GM13977 (cell line): ENCODE measurements around the gene NARF.

Experiments used
- DNase-seq: peaks from one replicate; pipeline ENCODE4 v3.0.0; 2012; ENCODE audit warnings: low spot score
- in situ Hi-C: fragments of 300-500 bp; cut with MboI; formaldehyde crosslinking; loops from one replicate; pipeline ENCODE4 v1.12.0; 2022; ENCODE audit warnings: low sequenced_read_pairs, low pct_unique_long_range_greater_than_20kb, mixed read lengths, inconsistent platforms; ENCODE audit not compliant: unreplicated experiment
- TF ChIP-seq, protein P1 (sequence below): IDR thresholded peaks from 2 replicates; pipeline ENCODE4 v1.5.1; 2012; ENCODE audit warnings: mild to moderate bottlenecking, control low read depth; ENCODE audit not compliant: insufficient read depth; ENCODE audit errors: extremely low read depth, missing control alignments

NARF gene

DNA sequence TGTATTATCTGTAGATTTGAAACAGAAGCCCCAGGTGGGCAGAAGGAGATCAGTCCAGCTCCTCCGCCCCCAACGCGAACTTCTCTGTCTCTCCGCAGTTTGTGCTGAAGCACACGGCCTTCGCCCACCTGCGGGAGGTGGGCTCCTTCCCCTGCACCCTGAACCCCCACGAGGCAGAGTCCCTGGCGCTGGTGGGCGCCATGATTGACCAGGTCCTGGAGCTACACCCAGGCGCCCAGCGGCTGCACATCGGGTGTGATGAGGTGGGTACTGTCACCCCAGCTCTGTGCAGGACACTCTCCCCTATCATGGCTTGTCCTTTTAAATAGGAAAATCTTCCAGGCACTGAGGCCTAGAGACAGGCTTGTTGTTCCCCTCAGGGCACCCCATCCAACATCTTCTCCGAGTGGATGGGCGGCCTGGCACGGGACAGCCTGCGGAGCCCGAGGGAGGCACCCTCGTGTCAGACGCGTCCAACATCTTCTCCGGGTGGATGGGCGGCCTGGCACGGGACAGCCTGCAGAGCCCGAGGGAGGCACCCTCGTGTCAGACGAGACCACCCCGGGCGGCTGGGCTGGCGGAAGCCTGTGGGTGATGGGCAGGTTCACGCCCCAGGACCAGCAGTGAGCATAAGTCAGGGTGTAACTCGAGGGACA lies 24.9 kb upstream of the NARF start:
- no peak for DNase-seq
- TF ChIP-seq, protein P1, sequence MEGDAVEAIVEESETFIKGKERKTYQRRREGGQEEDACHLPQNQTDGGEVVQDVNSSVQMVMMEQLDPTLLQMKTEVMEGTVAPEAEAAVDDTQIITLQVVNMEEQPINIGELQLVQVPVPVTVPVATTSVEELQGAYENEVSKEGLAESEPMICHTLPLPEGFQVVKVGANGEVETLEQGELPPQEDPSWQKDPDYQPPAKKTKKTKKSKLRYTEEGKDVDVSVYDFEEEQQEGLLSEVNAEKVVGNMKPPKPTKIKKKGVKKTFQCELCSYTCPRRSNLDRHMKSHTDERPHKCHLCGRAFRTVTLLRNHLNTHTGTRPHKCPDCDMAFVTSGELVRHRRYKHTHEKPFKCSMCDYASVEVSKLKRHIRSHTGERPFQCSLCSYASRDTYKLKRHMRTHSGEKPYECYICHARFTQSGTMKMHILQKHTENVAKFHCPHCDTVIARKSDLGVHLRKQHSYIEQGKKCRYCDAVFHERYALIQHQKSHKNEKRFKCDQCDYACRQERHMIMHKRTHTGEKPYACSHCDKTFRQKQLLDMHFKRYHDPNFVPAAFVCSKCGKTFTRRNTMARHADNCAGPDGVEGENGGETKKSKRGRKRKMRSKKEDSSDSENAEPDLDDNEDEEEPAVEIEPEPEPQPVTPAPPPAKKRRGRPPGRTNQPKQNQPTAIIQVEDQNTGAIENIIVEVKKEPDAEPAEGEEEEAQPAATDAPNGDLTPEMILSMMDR: no peak
- in situ Hi-C loops: no loop called here

DNA sequence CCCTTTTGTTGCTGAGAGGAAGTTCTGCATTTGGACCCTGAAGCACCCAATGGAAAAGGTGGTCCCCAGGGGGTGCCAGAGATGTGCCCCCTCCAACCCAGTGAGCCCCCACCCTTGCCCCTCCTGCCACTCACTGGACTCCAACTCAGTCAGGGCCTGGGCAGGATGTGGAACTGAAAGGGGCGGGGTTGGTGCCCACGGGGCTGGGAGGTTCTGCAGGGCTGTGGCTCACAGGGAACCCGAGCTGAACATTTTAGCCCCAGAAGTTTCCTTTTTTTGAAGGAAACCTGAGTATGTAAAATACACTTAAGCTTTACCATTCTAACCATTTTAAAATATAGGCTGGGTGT lies 24.4 kb upstream of the NARF start:
- in situ Hi-C loops: no loop called here
- DNase-seq: no peak
- TF ChIP-seq, protein P1: no peak

DNA sequence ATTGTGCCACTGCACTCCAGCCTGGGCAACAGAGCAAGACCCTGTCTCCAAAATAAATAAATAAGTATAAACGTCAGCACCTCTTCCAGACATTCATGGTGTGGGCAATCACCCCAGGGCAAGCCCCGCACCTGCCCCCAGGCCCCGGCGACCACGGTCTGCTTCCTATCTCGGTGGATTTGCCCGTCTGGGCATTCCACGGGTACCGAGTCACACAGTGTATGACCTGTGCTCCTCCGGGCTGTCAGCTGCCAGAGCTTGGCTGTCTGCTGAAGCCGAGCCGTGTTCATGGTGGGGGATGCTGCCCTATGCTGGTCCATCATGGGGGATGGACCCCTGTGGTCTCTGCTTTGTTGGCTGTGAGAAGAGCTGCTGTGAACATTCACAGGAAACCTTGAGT lies 23.4 kb upstream of the NARF start:
- TF ChIP-seq, protein P1: no peak
- in situ Hi-C loops: no loop called here
- no peak for DNase-seq

DNA sequence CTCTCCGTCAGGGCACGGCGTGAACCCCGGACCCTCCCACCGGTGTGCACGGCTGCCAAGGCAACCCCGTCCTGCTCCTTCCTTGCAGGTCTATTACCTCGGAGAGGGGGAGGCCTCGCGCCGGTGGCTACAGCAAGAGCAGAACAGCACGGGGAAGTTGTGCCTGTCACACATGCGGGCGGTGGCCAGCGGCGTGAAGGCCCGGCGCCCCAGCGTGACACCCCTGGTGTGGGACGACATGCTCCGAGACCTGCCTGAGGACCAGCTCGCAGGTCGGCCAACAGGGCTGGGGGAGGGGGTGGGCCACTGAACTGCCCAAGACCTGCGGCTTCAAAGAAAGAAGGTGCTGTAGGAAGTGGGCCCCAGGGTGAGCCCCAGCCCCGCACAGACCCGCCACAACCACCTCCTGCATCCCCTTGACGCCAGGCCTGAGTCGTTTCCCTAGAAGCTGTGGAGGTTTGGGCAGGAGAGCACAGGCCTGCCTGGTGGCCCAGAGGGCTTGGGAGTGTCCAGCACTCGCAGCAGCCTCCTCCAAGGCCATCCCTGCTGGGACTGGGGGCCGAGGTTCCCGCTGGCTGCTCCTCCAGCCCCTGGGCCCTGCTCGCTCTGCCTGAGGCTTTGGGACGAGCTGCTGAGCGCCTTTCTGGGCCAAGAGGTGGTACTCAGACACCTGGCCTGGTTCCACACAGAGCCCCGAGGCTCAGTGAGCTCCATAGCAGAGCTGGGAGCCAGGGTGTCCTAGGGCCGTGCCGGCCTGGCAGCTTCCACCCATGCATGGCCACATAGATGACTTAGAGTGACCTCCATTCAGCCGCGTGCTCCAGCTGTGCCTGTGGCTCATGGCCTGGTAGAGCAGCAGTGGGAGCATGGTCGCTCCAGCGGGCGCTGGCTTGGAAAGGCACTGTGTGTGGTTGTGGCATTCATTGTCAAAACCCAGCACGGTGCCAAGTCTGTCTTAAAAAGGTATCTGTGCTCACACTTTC lies 22.6 kb upstream of the NARF start:
- DNase-seq: no peak
- in situ Hi-C loops: no loop called here
- TF ChIP-seq, protein P1: no peak

DNA sequence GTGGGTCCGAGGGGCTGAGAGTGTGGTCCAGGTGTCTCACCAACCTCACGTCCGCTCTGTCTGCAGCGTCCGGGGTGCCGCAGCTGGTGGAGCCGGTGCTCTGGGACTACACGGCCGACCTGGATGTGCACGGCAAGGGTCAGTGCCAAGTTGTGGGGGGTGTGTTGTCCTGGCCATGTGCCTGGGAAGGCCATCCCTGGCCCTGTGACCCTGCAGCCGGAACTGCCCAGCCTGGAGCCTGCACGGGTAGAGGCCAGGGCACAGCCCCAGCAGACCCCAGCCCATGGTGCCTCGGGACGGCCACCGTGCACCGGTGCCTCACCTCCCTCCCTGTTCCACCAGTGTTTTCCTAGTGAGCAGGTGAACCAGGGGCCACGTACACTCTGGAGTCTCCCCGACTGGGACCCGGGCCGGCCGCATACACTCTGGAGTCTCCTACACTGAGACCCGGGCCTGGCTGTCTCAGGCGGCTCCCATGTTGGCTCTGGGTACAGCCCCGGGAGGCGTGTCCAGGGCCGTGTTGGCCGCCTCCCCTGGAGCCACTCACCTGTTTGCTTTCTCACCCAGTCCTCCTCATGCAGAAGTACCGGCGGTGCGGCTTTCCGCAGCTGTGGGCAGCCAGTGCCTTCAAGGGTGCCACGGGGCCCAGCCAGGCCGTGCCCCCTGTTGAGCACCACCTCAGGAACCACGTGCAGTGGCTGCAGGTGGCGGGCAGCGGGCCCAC lies 21.8 kb upstream of the NARF start:
- DNase-seq: no peak

DNA sequence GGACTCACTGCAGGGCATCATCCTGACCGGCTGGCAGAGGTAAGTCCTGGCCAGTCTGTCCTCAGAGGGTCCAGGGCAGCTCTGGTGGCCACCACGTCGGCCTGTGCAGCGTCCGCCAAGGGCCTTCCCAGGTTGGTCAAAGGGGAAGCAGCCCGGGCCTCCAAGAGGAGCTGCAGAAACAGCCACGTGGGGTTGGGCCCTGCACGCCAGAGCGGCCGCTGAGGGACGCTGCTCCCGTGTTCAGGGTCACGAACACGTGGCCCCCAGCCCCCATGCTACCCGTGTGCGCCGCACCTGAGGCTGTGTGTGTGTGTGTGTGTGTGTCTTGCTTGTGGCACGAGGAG lies 21.2 kb upstream of the NARF start:
- TF ChIP-seq, protein P1: no peak
- in situ Hi-C loops: no loop called here
- DNase-seq: no peak

More for the DNA sequence above, 21.8 kb upstream of the NARF start:
- in situ Hi-C loops: no loop called here
- TF ChIP-seq, protein P1: no peak
